H1 (cell line): Measurements from ENCODE around the gene S100A16. TPM values are rescaled to one million over a fixed set of nuclear protein-coding genes. Genes with fewer than 3 reads are reported as not detected.

ENCODE experiments used
- KDM1A ChIP-seq: fragments of 200-600, 300-600 bp; sonication (generic); IDR thresholded peaks from 2 replicates; pipeline ENCODE4 v1.7.1; 2016; ENCODE audit warnings: mild to moderate bottlenecking, low read length, borderline replicate concordance
- polyA plus RNA-seq, 7 experiments: library from polyadenylated mRNA; depleted of rRNA in 3 of 7; stranded (reverse) in 5 of 7; unstranded in 2 of 7; fragments of >200 nt in 5 of 7; fragments of 200-250 nt in 2 of 7; gene quantifications; 1 replicate in 5 of 7; 2 replicates in 1 of 7; 4 replicates in 1 of 7; pipeline versions ENCODE4 v1.2.1 to v1.2.3, GENCODE V29; 2011 to 2013; ENCODE audit warnings: missing spikeins in 2 of 7, mixed read lengths in 2 of 7
- total RNA-seq: library from RNA; stranded (reverse); fragmentation: NEBNext Ultra II Directional; extraction: Animal tissue kit (Norgen Biotek cat#: 25700); gene quantifications from 2 replicates; pipeline ENCODE4 v1.2.1, GENCODE V29; 2021

S100A16 gene
- total and polyA plus RNA-seq, 2 of the 8 experiments (the other 6 are each of a cell fraction or from before 2014, with no cell fraction given): 14.9 to 61.4 TPM

- no peak for TF ChIP-seq KDM1A
Measured at GRCh38 chr1:153649137-153649862, 36.4 kb upstream of the S100A16 start (continued).
